Measurements from ENCODE around the gene CCDC13.

GRCh38 chr3:42763021-42763420 lies 10.0 kb downstream of the CCDC13 start:
- no peak for TF ChIP-seq YY1 (IDR thresholded peaks at IDR 0.05)
- TF ChIP-seq, protein P1, sequence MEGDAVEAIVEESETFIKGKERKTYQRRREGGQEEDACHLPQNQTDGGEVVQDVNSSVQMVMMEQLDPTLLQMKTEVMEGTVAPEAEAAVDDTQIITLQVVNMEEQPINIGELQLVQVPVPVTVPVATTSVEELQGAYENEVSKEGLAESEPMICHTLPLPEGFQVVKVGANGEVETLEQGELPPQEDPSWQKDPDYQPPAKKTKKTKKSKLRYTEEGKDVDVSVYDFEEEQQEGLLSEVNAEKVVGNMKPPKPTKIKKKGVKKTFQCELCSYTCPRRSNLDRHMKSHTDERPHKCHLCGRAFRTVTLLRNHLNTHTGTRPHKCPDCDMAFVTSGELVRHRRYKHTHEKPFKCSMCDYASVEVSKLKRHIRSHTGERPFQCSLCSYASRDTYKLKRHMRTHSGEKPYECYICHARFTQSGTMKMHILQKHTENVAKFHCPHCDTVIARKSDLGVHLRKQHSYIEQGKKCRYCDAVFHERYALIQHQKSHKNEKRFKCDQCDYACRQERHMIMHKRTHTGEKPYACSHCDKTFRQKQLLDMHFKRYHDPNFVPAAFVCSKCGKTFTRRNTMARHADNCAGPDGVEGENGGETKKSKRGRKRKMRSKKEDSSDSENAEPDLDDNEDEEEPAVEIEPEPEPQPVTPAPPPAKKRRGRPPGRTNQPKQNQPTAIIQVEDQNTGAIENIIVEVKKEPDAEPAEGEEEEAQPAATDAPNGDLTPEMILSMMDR (IDR thresholded peaks at IDR 0.05; ENCODE audit: low read depth, low read length, missing input control): no peak
- TF ChIP-seq, protein P2, sequence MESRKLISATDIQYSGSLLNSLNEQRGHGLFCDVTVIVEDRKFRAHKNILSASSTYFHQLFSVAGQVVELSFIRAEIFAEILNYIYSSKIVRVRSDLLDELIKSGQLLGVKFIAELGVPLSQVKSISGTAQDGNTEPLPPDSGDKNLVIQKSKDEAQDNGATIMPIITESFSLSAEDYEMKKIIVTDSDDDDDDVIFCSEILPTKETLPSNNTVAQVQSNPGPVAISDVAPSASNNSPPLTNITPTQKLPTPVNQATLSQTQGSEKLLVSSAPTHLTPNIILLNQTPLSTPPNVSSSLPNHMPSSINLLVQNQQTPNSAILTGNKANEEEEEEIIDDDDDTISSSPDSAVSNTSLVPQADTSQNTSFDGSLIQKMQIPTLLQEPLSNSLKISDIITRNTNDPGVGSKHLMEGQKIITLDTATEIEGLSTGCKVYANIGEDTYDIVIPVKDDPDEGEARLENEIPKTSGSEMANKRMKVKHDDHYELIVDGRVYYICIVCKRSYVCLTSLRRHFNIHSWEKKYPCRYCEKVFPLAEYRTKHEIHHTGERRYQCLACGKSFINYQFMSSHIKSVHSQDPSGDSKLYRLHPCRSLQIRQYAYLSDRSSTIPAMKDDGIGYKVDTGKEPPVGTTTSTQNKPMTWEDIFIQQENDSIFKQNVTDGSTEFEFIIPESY (IDR thresholded peaks at IDR 0.05): no peak
- TF ChIP-seq TAF1 (conservative IDR thresholded peaks at IDR 0.05): no peak
- no peak for TF ChIP-seq NR2F2 (IDR thresholded peaks at IDR 0.05)
- TF ChIP-seq REST (IDR thresholded peaks at IDR 0.05): no peak
- TF ChIP-seq ATF3 (IDR thresholded peaks at IDR 0.05): no peak
- no peak for TF ChIP-seq SP1 (IDR thresholded peaks at IDR 0.05)
- no peak for TF ChIP-seq GABPA (IDR thresholded peaks at IDR 0.05 in 1 of 2, conservative IDR thresholded peaks at IDR 0.05 in 1 of 2)
- TF ChIP-seq HNF4A (conservative IDR thresholded peaks at IDR 0.05): no peak

All from liver (tissue), 3 donors.